ENCODE results near the gene VGLL4.
"Not testable (repeated sequence)": the region's sequence is repeated elsewhere in the genome, so short reads cannot be mapped to it uniquely, and the experiment has no call there.

VGLL4 gene

DNA sequence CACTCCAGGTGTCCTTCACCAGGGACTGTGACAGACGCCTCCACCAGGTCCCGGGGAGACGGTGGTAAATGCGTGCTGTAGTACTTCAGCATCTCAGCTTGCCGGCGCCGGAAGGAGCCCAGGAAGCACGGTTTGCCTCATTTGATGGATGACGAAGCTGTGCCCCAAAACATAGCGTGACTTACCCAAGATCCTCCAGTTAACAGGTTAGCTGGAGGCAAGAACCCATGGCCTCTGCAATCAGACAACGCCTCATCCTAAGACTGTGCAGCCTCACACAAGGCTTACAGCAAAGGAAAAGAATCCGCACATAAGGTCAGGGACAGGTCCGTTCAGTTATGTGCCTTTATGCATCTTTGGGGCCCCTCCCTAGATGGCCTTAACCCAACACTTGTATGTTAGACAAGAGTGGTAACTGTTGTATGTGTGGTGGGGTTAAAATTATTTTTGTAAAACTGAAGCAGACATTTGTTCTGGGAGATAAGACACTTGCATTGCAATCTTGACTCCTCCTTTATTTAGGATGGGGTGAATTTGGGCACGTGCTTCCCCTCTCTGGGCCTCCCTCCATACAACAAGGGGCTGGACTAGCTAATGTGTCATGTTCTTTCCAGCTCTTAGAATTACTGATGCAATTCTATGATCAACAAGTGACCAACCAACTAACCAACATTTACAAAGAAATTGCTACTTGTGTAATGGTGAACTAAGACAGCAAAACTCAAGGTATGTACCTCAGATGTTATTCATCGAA lies 39.4 kb downstream of the VGLL4 start:
- no peak for DNase-seq

DNA sequence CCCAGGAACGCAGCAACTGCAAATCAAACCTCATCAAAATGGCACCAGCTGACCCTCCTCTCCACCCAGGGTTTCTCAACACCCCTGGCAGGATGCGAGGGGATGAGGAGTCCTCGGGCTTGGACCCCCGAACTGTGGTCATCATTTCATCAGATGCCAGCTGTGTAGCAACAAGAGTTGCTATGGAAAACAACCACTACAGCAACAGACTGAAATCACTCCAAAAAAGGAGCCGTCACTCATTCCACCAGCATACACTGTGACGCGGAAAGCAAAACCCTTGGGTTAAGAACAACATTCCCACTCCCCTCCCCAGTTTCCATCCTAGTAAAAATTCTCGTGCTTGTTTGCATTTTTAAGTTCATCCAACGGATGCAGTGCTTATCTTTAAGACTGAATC lies 40.1 kb downstream of the VGLL4 start:
- DNase-seq, result no peak

DNA sequence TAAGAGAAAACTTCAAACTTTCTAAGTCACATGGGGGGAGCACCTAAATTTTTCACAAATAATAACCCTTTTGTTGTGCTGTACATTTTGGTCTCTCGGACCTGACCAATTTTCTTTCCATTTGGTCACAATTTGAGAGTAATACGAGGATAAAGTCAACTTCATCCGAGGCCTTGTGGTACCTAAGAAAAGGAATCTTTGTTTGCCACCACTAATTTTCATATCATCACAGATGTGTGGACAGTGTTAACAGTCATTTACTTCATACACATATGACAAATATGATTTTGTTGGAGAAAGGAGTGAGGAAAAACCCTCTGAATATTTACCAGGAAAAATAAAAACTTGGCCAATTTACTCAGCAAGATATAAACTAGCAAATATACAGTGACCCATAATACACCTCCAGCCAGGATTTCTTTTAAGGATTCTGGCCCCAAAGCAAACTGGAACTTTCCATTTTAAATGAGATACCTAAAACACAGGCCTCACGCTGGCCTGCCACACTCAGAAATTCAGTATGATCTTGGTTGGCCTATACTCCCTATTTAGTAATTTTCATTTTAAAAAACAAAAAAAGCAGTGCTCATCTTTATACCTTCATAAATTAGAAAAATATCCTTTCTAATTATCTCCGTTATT lies 40.7 kb downstream of the VGLL4 start:
- DNase-seq, result no peak

DNA sequence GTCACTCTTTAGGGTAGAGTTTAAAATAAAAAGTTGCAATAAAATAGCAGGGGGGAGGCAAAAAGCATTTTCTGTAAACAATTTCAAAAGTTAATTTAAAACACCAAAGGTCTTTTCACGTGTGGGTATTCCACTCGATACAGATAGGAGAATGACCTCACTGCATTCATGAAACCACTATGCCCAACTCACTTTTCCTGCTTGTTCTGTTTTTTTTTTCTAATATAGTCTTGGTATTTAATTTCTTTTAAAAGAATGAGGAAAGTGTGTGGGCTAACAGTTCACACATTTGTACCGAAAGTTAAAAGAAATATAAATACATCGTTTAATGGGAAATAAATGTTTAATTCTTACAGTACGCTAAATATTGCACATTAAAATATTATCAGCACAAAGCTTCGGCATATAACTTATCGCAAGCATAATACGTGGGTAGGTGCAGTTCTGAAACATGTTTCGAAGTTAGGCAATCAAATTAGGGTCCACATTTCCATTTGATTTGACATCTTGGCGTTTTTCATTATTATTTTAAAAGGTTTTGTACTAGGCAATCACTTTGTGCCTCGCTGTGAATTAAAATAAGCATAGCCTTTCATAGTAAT lies 41.4 kb downstream of the VGLL4 start:
- DNase-seq, result no peak

DNA sequence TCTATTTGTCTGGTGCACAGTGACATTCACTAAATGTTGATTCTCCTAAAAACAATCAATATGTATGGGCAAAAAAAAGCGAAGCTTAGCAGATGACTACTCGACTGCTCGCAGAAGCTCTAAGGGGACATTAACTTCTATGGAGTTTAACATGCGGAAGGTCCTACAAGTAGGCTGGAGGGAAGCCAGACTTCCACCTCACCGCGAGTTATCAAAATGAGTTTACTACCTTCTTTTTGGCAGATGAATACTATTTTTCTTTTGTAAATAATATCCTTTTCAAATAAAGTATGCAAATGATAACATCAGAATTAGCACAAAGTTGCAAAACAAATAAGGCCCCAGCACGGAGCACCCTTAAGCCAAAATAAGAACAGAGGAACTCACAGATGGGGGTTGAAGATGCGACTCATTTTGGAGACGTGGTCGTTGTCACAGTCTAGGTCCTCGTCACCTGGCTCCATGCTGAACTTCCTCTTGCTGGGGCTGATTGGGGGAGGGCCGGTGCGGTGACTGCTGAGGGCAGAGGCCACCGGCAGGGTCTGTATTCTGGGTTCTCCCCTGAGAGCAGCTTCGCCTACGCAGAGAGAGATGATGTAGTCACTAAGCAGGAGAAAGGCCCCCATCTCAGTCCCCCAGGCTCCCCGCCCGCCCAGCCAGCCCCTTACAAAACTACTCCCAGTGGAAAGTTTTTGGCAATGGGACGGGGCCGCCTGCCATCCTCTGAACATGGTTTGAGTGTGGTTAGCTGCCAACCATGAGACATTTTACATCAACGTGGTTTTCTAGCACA lies 42.1 kb downstream of the VGLL4 start:
- no peak for DNase-seq

DNA sequence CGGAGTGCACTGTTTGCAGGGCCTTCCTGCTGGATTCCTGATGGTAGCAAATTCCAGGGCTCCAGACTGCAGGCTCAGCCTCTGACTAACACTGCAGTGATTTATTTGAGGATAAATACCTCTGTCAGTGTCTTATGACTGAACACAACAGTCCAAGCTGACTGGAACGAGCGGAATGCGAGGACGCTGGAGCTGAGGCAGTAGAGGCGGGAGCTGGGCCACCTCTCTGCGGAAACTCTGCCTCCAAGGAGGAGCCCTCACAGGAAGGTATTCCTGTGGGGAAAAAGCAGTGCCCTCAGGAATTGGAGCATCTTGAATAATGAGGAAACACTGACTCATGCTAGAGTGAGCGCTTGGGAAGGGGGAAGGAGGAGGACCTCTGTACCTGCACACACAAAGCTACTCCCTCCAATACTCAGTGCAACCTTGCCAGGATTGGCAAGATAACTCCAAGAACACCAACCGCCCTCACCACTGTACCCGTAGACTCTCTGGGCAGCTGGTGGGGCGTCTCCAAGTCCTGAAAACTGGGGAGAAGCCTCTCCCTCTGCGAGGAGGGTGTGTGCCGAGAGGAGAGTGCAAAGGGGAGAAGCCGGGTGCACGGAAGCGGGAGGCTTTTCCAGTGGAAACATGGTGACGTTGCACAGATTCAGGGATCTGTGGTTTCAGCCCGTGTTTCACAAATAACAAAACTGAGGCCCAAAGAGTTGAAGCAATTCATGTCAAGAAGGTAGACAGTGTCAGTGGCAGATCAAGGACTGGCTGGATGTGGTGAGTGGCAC lies 43.0 kb downstream of the VGLL4 start:
- DNase-seq, result no peak

DNA sequence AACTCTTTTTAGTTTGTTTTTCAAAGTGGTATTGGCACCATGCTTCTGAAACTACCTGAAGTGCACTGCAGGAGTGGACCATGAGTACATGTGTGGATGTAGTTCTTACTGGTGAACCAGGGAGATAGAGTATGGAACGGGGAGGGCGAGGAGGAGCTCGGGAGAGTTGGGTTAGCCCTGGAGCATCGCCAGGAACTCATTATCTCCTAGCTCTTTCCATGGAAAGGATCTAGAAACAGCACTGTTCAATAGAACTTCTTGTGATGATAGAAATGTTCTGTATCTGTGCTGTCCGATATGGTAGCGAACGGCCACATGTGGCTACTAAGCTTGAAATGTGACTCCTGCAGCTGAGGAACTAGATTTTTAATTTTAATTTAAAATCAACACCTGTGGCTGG lies 47.3 kb downstream of the VGLL4 start:
- no peak for DNase-seq

DNA sequence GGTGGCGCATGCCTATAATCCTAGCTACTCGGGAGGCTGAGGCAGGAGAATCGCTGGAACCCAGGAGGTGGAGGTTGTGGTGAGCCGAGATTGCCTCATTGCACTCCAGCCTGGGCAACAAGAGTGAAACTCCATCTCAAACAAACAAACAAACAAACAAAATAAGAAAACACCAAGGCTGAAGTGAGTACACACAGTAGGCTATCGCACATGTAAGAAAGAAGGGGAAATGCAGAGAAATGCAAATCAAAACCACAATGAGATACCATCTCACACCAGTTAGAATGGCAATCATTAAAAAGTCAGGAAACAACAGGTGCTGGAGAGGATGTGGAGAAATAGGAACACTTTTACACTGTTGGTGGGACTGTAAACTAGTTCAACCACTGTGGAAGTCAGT lies 48.7 kb downstream of the VGLL4 start:
- DNase-seq, result not testable (repeated sequence)

DNA sequence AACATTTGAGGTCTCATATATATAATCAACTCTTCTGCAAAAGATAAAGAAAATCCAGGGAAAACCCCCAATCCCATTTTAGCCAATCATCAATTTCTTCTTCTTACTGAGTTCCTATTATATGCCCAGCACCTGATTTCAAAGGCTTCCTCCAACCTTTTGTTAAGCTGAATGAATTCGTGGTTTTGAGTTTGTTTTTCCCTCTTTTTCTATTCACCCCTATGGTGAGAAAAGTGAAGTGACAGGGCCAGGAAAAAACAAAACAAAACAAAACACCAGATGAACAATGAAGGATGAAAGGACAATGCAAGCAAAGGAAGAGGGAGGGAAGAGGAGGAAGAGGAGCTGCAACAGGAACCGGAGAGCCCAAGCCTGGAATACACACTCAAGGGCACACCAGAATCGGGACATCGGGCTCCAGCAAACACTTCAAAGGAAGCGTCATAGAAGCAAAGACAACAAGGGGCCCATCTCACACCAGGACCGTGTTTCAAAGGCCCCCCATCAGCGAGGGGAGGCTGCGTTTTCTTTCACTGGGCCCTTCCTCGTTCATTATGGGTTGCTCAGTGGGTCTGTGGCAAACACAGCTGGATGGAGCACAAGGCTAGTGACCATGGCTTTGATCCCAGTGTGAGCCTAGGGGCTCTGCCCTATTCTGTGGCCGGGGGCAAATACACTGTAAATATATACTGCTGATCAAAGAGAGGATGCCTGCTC lies 50.2 kb downstream of the VGLL4 start:
- DNase-seq, result no peak

DNA sequence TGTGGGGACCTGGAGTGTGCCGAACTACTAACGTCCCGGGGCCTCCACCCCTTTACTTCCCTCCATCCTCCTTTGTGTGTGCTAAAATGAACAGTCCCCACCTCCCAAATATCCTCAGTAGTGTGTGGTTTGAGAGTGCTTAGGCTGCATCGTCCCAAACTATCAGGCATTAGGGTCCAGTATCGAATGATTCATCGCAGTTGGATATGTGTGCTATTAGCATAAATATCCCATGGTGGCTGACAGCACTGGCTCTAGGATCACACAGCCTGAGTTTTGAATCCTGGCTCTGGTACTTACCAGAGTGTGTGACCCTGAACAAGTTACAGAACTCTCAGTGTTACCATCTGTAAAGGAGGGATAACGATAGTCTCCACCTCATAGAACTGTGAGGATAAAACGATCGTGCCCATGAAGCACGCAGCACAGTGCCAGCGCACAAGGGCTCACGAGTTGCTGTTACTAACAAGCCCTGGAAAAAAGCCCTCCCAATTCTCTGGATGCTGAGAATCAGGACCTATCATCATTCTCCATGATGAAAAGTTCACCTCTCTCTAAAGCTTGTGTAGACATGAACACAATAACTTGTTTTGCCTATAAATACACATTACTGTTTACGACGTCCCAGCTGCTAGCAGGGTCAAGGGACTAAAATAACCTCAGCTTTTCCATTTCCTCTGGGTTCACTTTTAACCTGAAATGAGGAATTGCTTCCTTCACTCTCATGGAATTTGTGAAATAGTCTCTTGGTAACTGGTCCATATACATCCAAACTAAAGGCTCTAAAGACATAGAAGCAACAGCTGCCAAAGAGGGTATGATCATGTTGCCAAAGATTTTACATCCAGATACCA lies 51.0 kb downstream of the VGLL4 start:
- DNase-seq, result no peak

DNA sequence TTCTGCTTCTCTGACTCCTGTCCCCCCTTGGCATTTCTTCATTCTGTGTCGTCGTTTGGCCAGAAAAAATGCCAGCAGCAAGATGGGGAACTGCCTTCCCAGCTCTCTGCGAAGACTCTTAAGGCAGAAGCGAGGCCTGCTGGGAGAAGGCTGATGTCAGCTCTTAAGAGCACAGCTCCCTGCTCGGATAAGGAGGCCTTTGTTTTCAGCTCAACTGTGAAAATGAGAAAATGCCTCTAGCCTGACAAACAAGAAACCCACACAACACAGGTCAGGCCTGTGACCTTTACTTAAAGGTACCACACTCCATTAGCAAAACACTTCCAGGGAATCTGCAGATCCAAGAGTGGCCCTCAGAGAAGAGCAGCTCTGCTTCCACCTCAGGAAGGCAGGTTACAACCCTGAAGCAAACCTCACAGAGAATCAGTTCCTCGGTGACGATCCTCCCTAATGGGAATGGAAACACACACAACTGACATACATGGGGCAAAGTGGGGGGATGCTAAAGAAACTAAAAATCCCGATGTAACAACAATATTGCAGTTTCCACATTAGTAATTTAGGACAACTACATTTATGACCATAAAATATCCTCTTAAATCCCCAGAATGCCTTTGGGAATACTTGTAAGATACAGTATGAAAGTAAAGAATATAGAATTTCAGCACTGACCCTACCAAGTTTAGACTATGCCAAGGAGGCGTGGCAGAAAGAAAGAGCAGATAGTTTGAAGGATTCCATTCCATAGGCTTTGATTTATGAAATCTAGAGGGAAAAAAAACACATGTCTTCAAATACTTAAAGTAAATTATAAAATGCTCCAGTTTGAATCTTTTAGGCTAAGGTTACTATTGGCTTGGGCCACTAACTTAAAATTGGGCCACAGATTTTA lies 52.1 kb downstream of the VGLL4 start:
- DNase-seq, result no peak

DNA sequence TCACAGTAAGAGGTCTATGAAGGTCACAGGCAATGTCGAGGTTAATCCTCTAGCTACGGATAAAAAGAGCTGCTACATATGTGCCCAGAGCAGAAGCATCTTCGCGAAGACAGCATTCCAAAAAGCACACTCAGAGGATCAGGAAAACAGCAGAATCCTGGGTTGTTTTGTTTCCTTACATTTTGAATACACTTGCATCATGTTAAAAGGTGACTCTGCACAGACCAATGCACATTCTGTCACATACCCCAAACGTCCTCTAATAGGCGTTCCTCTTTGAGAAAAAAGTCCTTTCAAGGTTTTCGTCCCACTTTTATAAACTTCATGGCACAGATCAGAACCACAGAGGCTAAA lies 52.7 kb downstream of the VGLL4 start:
- DNase-seq, result no peak

DNA sequence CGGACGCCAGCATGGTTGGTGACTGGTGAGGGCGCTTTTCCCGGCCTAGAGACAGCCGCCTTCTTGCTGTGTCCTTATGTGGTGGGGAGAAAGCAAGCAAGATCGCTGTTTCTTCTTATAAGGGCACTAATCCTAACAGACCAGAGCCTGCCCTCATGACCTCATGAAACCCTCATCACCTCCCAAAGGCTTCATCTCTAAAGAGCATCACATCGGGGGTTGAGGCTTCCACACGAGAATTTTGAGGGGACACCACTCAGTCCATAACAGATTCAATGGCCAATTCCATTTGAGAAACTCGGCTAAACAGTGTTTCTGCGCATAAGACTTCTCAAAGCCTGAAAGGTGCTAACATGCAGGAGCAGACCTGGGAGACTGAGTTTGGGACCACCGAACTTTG lies 54.0 kb downstream of the VGLL4 start:
- no peak for DNase-seq

DNA sequence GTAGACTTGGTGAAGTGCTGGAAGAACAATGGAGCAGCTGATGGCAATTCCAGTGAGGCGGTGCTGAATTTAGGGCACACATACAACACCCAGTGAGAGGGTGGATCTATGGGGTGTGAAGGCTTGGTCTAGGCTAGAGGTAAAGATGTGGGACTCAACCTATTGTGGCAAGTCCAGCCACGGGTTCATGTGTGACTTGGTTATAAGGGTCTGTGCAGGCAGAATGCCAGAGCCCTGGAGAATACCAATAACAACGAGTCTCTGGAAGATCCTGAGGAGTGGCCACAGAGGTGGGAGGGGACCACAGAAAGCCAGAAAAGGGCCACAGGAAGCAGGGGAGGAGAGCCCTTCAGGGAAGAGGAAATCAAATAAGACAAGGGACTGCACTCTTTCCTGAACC lies 55.0 kb downstream of the VGLL4 start:
- no peak for DNase-seq

DNA sequence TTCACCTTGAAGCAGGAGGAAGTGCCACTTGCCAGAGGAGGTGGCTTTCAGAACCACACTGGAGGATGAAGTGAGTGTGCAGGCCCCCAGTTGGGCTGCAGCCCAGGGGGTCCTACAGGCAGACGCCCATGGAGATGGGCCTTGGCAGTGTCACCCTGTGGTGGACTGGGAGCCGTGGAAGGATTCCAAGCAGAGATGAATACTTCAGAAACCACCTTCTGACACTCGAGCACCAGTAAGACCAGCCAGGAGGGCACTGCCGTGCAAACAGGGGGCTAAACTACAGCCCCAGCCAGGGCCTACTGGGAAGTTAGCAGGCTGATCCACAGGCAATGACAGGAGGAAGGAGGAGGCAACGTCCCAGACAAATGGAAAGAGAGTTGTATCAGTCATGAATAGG lies 55.4 kb downstream of the VGLL4 start:
- no peak for DNase-seq

DNA sequence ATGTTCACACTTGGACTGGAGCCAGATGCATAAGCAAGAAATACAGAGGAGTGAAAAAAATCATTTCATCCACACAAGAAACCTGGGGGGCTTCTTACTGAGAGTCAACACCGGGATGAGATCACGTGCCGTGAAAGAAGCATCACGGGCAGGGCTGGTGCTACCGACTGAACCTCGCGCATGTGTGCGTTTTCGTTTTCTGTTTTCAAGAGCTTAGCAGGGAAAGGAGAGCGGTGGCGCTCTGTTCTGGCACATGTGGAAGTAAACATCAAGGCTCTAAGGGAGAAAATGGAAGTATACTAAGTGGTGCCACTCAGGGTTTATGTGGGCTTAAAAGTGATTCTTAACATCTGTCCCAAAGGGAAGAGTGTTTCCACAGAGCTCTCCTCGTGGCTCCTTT lies 55.9 kb downstream of the VGLL4 start:
- DNase-seq, result no peak

DNA sequence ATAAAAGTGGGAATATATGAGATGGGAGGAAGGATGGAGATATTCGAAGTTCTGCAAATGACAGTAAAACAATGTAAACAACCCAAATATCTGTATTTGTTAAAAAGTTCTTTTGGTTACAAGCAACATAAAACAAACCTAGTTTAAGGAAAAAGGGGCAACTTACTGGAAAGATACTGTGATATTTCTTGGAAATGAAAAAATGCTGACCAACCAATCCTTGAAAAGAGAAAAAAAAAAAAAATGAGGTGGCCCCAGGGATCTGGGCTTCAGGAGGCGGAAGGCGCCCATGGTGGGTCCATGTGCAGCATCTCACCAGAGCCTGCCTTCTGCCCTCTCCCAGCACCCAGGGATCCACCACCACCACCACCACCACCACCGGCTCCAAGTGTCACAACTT lies 59.1 kb downstream of the VGLL4 start:
- no peak for DNase-seq

DNA sequence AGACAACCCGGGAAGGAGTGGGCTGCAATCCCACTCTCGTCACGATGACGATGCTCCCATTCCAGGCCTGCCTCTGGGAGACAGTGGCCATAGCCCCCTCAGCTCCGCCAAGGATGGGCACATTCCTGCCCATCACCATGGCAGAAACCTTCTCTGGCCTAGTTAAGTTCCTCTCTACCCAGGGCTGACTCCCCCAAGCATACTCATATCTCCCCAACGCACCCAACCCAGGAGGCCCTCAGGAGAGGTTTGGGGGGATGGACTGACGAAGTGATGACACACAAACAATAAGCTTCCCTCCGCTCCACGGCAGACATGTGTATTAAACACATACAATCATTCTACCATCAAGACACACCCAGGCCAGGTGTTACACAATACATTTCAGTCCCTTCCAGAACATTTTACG lies 60.1 kb downstream of the VGLL4 start:
- no peak for DNase-seq

DNA sequence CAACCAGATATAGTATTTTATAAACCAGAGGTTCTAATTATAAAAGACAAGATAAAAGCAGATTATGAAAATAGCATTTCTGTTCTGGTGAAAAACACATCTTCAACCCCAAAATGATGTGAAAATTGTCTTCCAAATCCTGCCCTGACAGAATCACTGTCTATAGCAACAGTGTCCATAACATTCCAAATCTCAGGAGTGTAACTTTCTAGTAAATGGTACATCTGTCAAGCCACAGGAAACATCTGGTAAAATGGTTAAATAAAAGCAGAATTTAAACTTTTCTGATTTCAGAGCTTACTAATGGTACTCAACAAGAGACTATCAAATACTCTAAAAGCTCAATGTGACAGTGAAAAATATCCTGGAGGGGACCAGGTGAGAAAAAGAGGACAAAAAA lies 60.5 kb downstream of the VGLL4 start:
- DNase-seq, result no peak
